H1 (cell line): ENCODE measurements around the gene CD81. TPM values are rescaled to one million over a fixed set of nuclear protein-coding genes. Genes with fewer than 3 reads are reported as not detected.

Source experiments
- CTCF ChIA-PET: fragments of 300-600 bp; sonication (Branson Sonifier 250); formaldehyde crosslinking; loops from one replicate; lab custom pipeline; 2021; ENCODE audit not compliant: partially characterized antibody; lab: Charles Lee
- POLR2A ChIA-PET: fragments of 300-600 bp; sonication (Branson Sonifier 250); formaldehyde crosslinking; loops from one replicate; lab custom pipeline; 2021; ENCODE audit warnings: inconsistent platforms; ENCODE audit not compliant: partially characterized antibody; lab: Charles Lee
- DNase-seq, 2 experiments: peaks; one replicate each; pipeline versions ENCODE4 v3.0.0 to v3.0.0-alpha.2; 2010 to 2022; ENCODE audit warnings: low spot score in 2 of 2, low read depth in 1 of 2, mixed read lengths in 1 of 2
- FAIRE-seq: peaks from 2 replicates; lab custom pipeline; 2011; peaks lifted over from hg19 to GRCh38; lab: Jason Lieb, UNC
- H2AFZ ChIP-seq: 2 replicates; pipeline ENCODE4 v1.8.1; 2012; ENCODE audit warnings: low read length, inconsistent platforms
- H2AK5ac ChIP-seq: 2 replicates; pipeline ENCODE4 v1.6.1; 2013; ENCODE audit warnings: low read depth, low read length
- H2BK120ac ChIP-seq: replicated peaks from 2 replicates; pipeline ENCODE3; 2013; ENCODE audit warnings: low read depth, low read length, inconsistent platforms
- H2BK12ac ChIP-seq: 2 replicates; pipeline ENCODE4 v1.6.1; 2013; ENCODE audit warnings: low read depth, low read length
- H2BK15ac ChIP-seq: 2 replicates; pipeline ENCODE4 v1.6.1; 2013; ENCODE audit warnings: low read length
- H2BK20ac ChIP-seq: 2 replicates; pipeline ENCODE4 v1.6.1; 2013; ENCODE audit warnings: low read length
- H2BK5ac ChIP-seq: 2 replicates; pipeline ENCODE4 v1.6.1; 2013; ENCODE audit warnings: low read depth, low read length
- H3K14ac ChIP-seq: 2 replicates; pipeline ENCODE4 v1.6.1; 2013; ENCODE audit warnings: inconsistent platforms; ENCODE audit not compliant: insufficient read length
- H3K18ac ChIP-seq: 2 replicates; pipeline ENCODE4 v1.6.1; 2013; ENCODE audit warnings: low read length; ENCODE audit errors: extremely low read depth
- H3K23ac ChIP-seq: 2 replicates; pipeline ENCODE4 v1.6.1; 2013; ENCODE audit warnings: inconsistent platforms; ENCODE audit not compliant: insufficient read length
- H3K23me2 ChIP-seq: 2 replicates; pipeline ENCODE4 v1.6.1; 2013; ENCODE audit warnings: low read depth, low read length
- H3K27ac ChIP-seq: 2 replicates; pipeline ENCODE4 v1.6.1; 2011; ENCODE audit warnings: low read depth, low read length, inconsistent platforms
- H3K27me3 ChIP-seq, 4 experiments: replicated peaks in 1 of 4; 1 replicate in 1 of 4; 2 replicates in 3 of 4; pipeline versions ENCODE4 v1.6.1 to v1.8.1; 2011 to 2013; ENCODE audit warnings: low read length in 3 of 4, mild to moderate bottlenecking in 3 of 4, inconsistent platforms in 2 of 4, mixed read lengths in 2 of 4, moderate library complexity in 1 of 4; ENCODE audit not compliant: control insufficient read depth in 3 of 4, insufficient read depth in 3 of 4; ENCODE audit errors: extremely low read depth in 1 of 4
- H3K36me3 ChIP-seq, 4 experiments: 2 replicates each; pipeline versions ENCODE4 v1.6.1 to v1.8.1; 2011 to 2013; ENCODE audit warnings: mild to moderate bottlenecking in 4 of 4, low read length in 3 of 4, moderate library complexity in 2 of 4, control low read depth in 1 of 4, inconsistent platforms in 1 of 4; ENCODE audit not compliant: insufficient read depth in 4 of 4, control insufficient read depth in 2 of 4
- H3K4ac ChIP-seq: replicated peaks from 2 replicates; pipeline ENCODE3; 2013; ENCODE audit warnings: low read length, low read depth, mixed read lengths, inconsistent platforms; ENCODE audit not compliant: insufficient read length
- H3K4me1 ChIP-seq, 4 experiments: replicated peaks in 1 of 4; 1 replicate in 1 of 4; 2 replicates in 3 of 4; pipeline versions ENCODE4 v1.6.1 to v1.8.1; 2011 to 2013; ENCODE audit warnings: low read length in 3 of 4, inconsistent platforms in 2 of 4, mixed read lengths in 1 of 4; ENCODE audit not compliant: insufficient read depth in 4 of 4, control insufficient read depth in 3 of 4
- H3K4me2 ChIP-seq, 2 experiments: 2 replicates each; pipeline versions ENCODE4 v1.6.1 to v1.8.1; 2011 to 2013; ENCODE audit warnings: low read depth in 2 of 2, low read length in 2 of 2, control low read depth in 1 of 2, inconsistent platforms in 1 of 2, mild to moderate bottlenecking in 1 of 2; ENCODE audit not compliant: insufficient read depth in 1 of 2
- H3K4me3 ChIP-seq, 4 experiments: fragments of 200-600, 300-600 bp in 1 of 4; sonication (generic), shearing (Covaris generic), sonication (Bioruptor Twin) in 1 of 4; 2 replicates each; pipeline versions ENCODE4 v1.5.1 to v1.8.1; 2011 to 2016; ENCODE audit warnings: low read length in 4 of 4, low read depth in 3 of 4, control low read depth in 2 of 4, inconsistent platforms in 2 of 4, mild to moderate bottlenecking in 2 of 4, mixed read lengths in 1 of 4, moderate library complexity in 1 of 4; ENCODE audit not compliant: insufficient read depth in 2 of 4; ENCODE audit errors: extremely low read depth in 1 of 4
- H3K56ac ChIP-seq: replicated peaks from 2 replicates; pipeline ENCODE3; 2013; ENCODE audit warnings: low read depth, mild to moderate bottlenecking, mixed read lengths, low read length, inconsistent platforms; ENCODE audit not compliant: insufficient read length
- H3K79me1 ChIP-seq: 2 replicates; pipeline ENCODE4 v1.6.1; 2013; ENCODE audit warnings: low read depth, low read length, control low read depth
- H3K79me2 ChIP-seq, 2 experiments: 2 replicates each; pipeline versions ENCODE4 v1.6.1 to v1.8.1; 2012 to 2013; ENCODE audit warnings: low read length in 2 of 2, mild to moderate bottlenecking in 2 of 2, inconsistent platforms in 1 of 2; ENCODE audit not compliant: insufficient read depth in 2 of 2, control insufficient read depth in 1 of 2
- H3K9ac ChIP-seq, 4 experiments: replicated peaks in 1 of 4; 1 replicate in 1 of 4; 2 replicates in 3 of 4; pipeline versions ENCODE4 v1.6.1 to v1.8.1; 2011 to 2013; ENCODE audit warnings: low read depth in 3 of 4, low read length in 3 of 4, control low read depth in 2 of 4, mild to moderate bottlenecking in 2 of 4, moderate library complexity in 2 of 4, inconsistent platforms in 1 of 4; ENCODE audit errors: extremely low read depth in 1 of 4
- H3K9me3 ChIP-seq, 2 experiments: 2 replicates each; pipeline versions ENCODE4 v1.6.1 to v1.8.1; 2012 to 2013; ENCODE audit warnings: mild to moderate bottlenecking in 2 of 2, moderate library complexity in 2 of 2, control low read depth in 1 of 2, inconsistent platforms in 1 of 2, low read depth in 1 of 2, low read length in 1 of 2, mixed read lengths in 1 of 2; ENCODE audit not compliant: insufficient read depth in 2 of 2
- H4K20me1 ChIP-seq, 2 experiments: replicated peaks in 1 of 2; 2 replicates each; pipeline versions ENCODE3 to v1.8.1; 2011 to 2013; ENCODE audit warnings: inconsistent platforms in 2 of 2, low read length in 2 of 2, mild to moderate bottlenecking in 1 of 2; ENCODE audit not compliant: insufficient read depth in 2 of 2, control insufficient read depth in 1 of 2
- H4K5ac ChIP-seq: 2 replicates; pipeline ENCODE4 v1.6.1; 2013; ENCODE audit warnings: low read length, low read depth, mixed read lengths, inconsistent platforms; ENCODE audit not compliant: insufficient read length
- H4K8ac ChIP-seq: 2 replicates; pipeline ENCODE4 v1.8.0; 2013; ENCODE audit warnings: mild to moderate bottlenecking, moderate library complexity, low read length, inconsistent platforms; ENCODE audit not compliant: insufficient read depth; ENCODE audit errors: extremely low read depth
- H4K91ac ChIP-seq: replicated peaks from 2 replicates; pipeline ENCODE3; 2013; ENCODE audit warnings: low read length, mixed read lengths, inconsistent platforms; ENCODE audit not compliant: insufficient read length
- ATF3 ChIP-seq: IDR thresholded peaks from 2 replicates; pipeline ENCODE4 v1.6.1; 2011; ENCODE audit warnings: low read depth, mild to moderate bottlenecking, low read length; ENCODE audit not compliant: insufficient read depth
- BRCA1 ChIP-seq: IDR thresholded peaks from 2 replicates; pipeline ENCODE4 v1.6.1; 2012; ENCODE audit warnings: low read depth, low read length, improper control_type of control experiment
- EZH2 ChIP-seq: fragments of 200-600 bp; sonication (generic); IDR thresholded peaks from 2 replicates; pipeline ENCODE4 v1.7.1; 2012; ENCODE audit warnings: low read depth, mild to moderate bottlenecking, moderate library complexity, low read length, inconsistent platforms; ENCODE audit not compliant: severe bottlenecking
- GABPA ChIP-seq: IDR thresholded peaks from 2 replicates; pipeline ENCODE4 v1.6.1; 2011; ENCODE audit warnings: mild to moderate bottlenecking, low read length, moderate library complexity, borderline replicate concordance; ENCODE audit not compliant: insufficient read depth
- NANOG ChIP-seq: IDR thresholded peaks from 2 replicates; pipeline ENCODE4 v1.6.1; 2011; ENCODE audit warnings: low read length, low read depth, mild to moderate bottlenecking, inconsistent platforms; ENCODE audit not compliant: insufficient read depth, poor library complexity, severe bottlenecking
- PHF8 ChIP-seq: fragments of 200-600 bp; sonication (generic); conservative IDR thresholded peaks from 2 replicates; pipeline ENCODE4 v1.7.1; 2012; ENCODE audit warnings: low read depth, mild to moderate bottlenecking, inconsistent platforms, low read length, moderate library complexity
- RAD21 ChIP-seq, 2 experiments: IDR thresholded peaks in 1 of 2; conservative IDR thresholded peaks in 1 of 2; 2 replicates each; pipeline ENCODE4 v1.6.1; 2011; ENCODE audit warnings: low read depth in 2 of 2, low read length in 2 of 2, improper control_type of control experiment in 1 of 2, inconsistent platforms in 1 of 2, mild to moderate bottlenecking in 1 of 2, moderate library complexity in 1 of 2
- RFX5 ChIP-seq: IDR thresholded peaks from 2 replicates; pipeline ENCODE4 v1.6.1; 2011; ENCODE audit warnings: low read depth, low read length, improper control_type of control experiment, borderline replicate concordance
- SIX5 ChIP-seq: IDR thresholded peaks from 2 replicates; pipeline ENCODE4 v1.6.1; 2011; ENCODE audit warnings: mild to moderate bottlenecking, low read depth, low read length
- TAF1 ChIP-seq: IDR thresholded peaks from 2 replicates; pipeline ENCODE4 v1.6.1; 2011; ENCODE audit warnings: mild to moderate bottlenecking, low read depth, low read length
- TCF12 ChIP-seq: IDR thresholded peaks from 2 replicates; pipeline ENCODE4 v1.6.1; 2011; ENCODE audit warnings: low read depth, mild to moderate bottlenecking, low read length
- YY1 ChIP-seq: IDR thresholded peaks from 2 replicates; pipeline ENCODE4 v1.6.1; 2011; ENCODE audit warnings: low read depth, mild to moderate bottlenecking, low read length
- WGBS, 2 experiments: shearing (Covaris generic) in 1 of 2; methylation state at CpG; one replicate each; pipeline versions ENCODE4 v1.1.6 to v1.1.7; 2013 to 2015; ENCODE audit warnings: low lambda C conversion rate in 2 of 2, mixed read lengths in 2 of 2, inconsistent platforms in 1 of 2, low coverage in 1 of 2, missing lambda C conversion rate in 1 of 2; ENCODE audit not compliant: insufficient replicate concordance in 2 of 2, insufficient coverage in 1 of 2, insufficient read length in 1 of 2; ENCODE audit errors: extremely low coverage in 1 of 2, missing lambda C conversion rate in 1 of 2; 5-methylcytosine and 5-hydroxymethylcytosine counted together
- polyA plus RNA-seq, 7 experiments: library from polyadenylated mRNA; depleted of rRNA in 3 of 7; stranded (reverse) in 5 of 7; unstranded in 2 of 7; fragments of >200 nt in 5 of 7; fragments of 200-250 nt in 2 of 7; gene quantifications; 1 replicate in 5 of 7; 2 replicates in 1 of 7; 4 replicates in 1 of 7; pipeline versions ENCODE4 v1.2.1 to v1.2.3, GENCODE V29; 2011 to 2013; ENCODE audit warnings: missing spikeins in 2 of 7, mixed read lengths in 2 of 7
- total RNA-seq: library from RNA; stranded (reverse); fragmentation: NEBNext Ultra II Directional; extraction: Animal tissue kit (Norgen Biotek cat#: 25700); gene quantifications from 2 replicates; pipeline ENCODE4 v1.2.1, GENCODE V29; 2021

The CD81 gene
- total and polyA plus RNA-seq, 2 of the 8 experiments (the other 6 are each of a cell fraction or from before 2014, with no cell fraction given), result 238 to 309 TPM

- 82% methylated on average over 6 of the region's 10 CpGs; no CpG with 5 or more reads in 1 of the 2 experiments for WGBS, 2 experiments
- Histone ChIP-seq H4K5ac (no peak overlapping the region), H3K36me3 (no peaks in the 10 kb centered on the region), H3K14ac (no peak overlapping the region), H3K27me3 (0 out of 7 replicates have a peak, but pooled peaks cover 0 to 2% (median 0%) of the 10 kb centered on the region in 4 experiments), H2BK12ac (no peak overlapping the region), H3K79me1 (no peaks in the 10 kb centered on the region), H2BK120ac (no peak overlapping the region), H3K4me3 (no peak overlapping the region), H4K20me1 (peaks cover 0 to 1% of the 10 kb centered on the region in 2 experiments), H2BK5ac (no peak overlapping the region), H4K91ac (no peak overlapping the region), H4K8ac (peak overlapping the region; percentile 20; the same call in 1 of the 2 replicates), H2AK5ac (no peak overlapping the region), H3K9ac (no peak overlapping the region), H3K4ac (no peak overlapping the region), H2BK15ac (no peak overlapping the region), H3K56ac (no peak overlapping the region), H3K4me2 (no peak overlapping the region), H3K79me2 (no peaks in the 10 kb centered on the region), H2AFZ (no peak overlapping the region), H2BK20ac (no peak overlapping the region), H3K23me2 (no peaks in the 10 kb centered on the region), H3K18ac (no peak overlapping the region), H3K23ac (no peak overlapping the region), H3K27ac (no peak overlapping the region), H3K9me3 (no peaks in the 10 kb centered on the region), H3K4me1 (no peaks in the 10 kb centered on the region)
- POLR2A ChIA-PET, result no interaction called here
- FAIRE-seq (no peak), DNase-seq (no peak)
- CTCF ChIA-PET, result no interaction called here
- no peak for TF ChIP-seq TAF1
- TF ChIP-seq SIX5, result no peak
- no peak for TF ChIP-seq GABPA
- no peak for TF ChIP-seq NANOG
- TF ChIP-seq YY1, result no peak
- TF ChIP-seq RFX5, result no peak
- TF ChIP-seq BRCA1, result no peak
- TF ChIP-seq EZH2, result no peak
- no peak for TF ChIP-seq ATF3
- no peak for TF ChIP-seq PHF8
- TF ChIP-seq RAD21 (IDR thresholded peaks at IDR 0.05 in 1 of 2, conservative IDR thresholded peaks at IDR 0.05 in 1 of 2; ENCODE audit: low read depth in 2 of 2, low read length in 2 of 2), result no peak
- TF ChIP-seq TCF12, result no peak
Measured at GRCh38 chr11:2368851-2369180, 8.3 kb upstream of the CD81 start.
